ENCODE measurements around the gene ZWILCH.

GRCh38 chr15:66587749-66588148 is 82.6 kb downstream of the ZWILCH start:
- no peak for TF ChIP-seq CTCF (IDR thresholded peaks at IDR 0.05; ENCODE audit: low read depth, low read length)
- TF ChIP-seq EZH2phosphoT487 (IDR thresholded peaks at IDR 0.05; ENCODE audit: low read depth): no peak
